ENCODE measurements around the gene CEND1.

Gene CEND1

DNA sequence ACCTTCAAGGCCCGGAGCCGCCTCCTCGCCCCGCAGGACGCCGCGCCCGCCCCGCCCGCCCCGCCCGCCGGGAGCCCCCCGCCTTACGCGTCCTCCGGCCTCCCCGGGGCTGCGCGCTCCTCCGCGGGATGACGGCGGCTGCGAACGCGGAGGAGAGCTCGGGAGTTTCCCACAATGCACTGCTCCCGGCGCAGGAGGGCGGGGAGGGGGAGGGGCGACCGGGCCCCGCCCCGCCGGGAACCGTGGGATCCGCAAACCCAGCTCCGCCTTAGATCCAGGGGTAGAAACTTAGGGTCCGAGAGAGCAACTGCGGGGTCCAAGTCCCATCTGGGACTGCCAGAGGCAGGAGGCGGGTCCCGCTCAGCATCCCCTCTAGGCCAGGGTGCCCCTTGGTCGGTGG is at the start of gene CEND1:
CEND1 (minus strand) TSS at position 148 of the 400 bp plus-strand sequence. CDS start 1,514 bp downstream, outside the sequence.
- H3K4me3 ChIP-seq (ENCODE audit: low read depth, low read length): no peak within 1 kb of the TSS

DNA sequence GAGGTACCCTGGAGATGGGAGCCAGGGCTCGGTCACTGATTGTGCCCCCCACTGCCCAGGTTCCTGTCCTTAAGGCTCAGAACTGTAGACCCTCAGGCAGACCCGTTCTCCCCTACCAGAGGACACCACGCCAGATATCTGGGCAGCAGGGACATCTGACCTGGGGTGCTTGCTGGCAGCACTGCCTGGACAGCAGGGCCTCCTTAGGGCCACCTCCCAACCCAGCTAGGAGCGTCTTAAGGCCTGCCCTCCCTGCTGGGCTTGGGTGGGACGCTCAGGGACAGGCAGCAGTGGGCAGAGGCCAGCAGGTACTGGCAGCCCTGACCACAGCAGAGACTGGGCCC is 49.4 kb upstream of the CEND1 start:
- H3K4me3 ChIP-seq (ENCODE audit: low read depth, low read length): peak overlapping the region; percentile 4

DNA sequence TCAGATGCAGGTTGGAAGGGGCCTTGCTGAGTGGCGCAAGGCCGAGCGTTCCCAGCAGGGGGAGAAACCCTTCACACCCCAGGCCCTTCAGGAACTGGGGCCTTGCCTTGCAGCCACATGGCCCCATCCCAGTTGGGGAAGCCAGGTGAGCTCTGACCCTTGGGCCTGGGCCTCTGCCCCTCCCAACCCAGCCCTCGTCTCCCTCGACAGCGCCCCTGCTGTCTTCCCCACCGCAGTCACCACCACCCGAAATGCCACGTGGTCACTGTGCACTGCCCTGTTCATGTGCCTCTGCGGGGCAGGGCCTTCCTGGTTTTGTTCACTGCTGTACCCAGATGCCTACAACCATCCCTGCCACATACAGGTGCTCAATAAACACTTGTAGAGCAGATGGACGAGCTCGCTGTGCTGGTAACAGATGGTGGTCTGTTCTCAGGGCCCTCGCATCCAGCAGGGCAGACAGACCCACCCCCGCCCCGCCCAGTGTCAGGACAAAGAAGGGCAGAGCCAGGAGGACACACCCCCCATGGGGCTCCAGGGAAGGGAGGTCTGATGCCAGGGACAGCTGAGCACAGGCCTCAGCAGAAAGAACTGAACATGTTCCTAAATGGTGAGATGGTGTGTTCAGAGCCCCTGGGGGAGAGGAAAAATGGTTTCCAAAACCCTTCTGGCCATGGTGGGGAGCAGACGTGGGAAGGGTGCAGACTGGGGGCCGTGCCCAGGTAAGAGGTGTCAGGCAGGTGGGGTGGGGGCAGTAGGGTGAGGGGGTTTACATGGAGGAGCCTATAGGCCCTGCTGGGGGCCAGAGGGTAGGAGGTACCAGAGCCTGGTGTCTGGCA is 48.8 kb upstream of the CEND1 start:
- no peak overlapping the region for H3K4me3 ChIP-seq (ENCODE audit: low read depth, low read length)

GRCh38 chr11:837990-838307 is 48.1 kb upstream of the CEND1 start:
- H3K4me3 ChIP-seq (ENCODE audit: low read depth, low read length): no peak overlapping the region

GRCh38 chr11:837189-837989 is 47.5 kb upstream of the CEND1 start:
- H3K4me3 ChIP-seq (ENCODE audit: low read depth, low read length): no peak overlapping the region

- no peak overlapping the region for H3K4me3 ChIP-seq (ENCODE audit: low read depth, low read length)
These were observed 46.8 kb upstream of the CEND1 start for GRCh38 chr11:836700-837099.

DNA sequence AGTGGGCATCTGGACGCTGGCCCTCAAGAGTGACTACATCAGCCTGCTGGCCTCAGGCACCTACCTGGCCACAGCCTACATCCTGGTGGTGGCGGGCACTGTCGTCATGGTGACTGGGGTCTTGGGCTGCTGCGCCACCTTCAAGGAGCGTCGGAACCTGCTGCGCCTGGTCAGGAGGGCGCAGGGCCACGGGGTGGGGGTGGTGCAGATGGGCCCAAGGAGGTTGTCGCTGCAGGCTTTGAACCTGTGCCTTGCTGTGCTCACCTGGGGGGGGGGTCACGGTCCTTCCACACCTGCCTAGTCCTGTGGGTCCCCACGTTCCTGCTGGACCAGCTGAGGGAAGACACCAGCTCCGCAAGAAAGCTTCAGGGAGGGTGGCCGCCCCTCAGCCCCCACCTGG is 46.4 kb upstream of the CEND1 start:
- no peak overlapping the region for H3K4me3 ChIP-seq (ENCODE audit: low read depth, low read length)

- no peak overlapping the region for H3K4me3 ChIP-seq (ENCODE audit: low read depth, low read length)
These were observed 44.8 kb upstream of the CEND1 start for GRCh38 chr11:834371-835316.

DNA sequence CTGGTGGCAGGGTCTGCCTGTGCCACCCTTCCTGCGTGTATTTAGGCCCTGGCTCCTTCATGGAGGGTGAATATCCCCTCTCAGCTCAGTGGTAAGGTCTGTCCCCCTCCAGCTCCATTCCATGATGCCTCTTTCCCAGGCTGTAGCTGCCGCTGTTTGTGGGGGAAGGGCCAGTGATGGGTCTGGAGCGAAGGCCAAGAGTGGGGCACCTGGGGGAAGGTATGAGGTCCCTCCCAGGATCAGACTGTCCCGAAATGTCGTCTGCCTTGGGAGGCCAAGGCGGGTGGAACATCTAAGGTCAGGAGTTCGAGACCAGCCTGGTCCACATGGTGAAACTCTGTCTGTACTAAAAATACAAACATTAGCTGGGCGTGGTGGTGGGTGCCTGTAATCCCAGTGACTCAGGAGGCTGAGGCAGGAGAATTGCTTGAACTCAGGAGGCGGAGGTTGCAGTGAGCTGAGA is 44.0 kb upstream of the CEND1 start:
- peak overlapping the region; percentile 57 for H3K4me3 ChIP-seq (ENCODE audit: low read depth, low read length)

GRCh38 chr11:833114-833791 is 43.4 kb upstream of the CEND1 start:
- peak overlapping the region; percentile 57 for H3K4me3 ChIP-seq (ENCODE audit: low read depth, low read length)

GRCh38 chr11:832529-833113 is 42.7 kb upstream of the CEND1 start, which contains the start of gene CD151:
Gene CD151, plus strand, starts transcription at chr11:832952. Its CDS starts 3,118 bp downstream, at chr11:836070.
- peak within 1 kb of the TSS; percentile 57 for H3K4me3 ChIP-seq (ENCODE audit: low read depth, low read length)

DNA sequence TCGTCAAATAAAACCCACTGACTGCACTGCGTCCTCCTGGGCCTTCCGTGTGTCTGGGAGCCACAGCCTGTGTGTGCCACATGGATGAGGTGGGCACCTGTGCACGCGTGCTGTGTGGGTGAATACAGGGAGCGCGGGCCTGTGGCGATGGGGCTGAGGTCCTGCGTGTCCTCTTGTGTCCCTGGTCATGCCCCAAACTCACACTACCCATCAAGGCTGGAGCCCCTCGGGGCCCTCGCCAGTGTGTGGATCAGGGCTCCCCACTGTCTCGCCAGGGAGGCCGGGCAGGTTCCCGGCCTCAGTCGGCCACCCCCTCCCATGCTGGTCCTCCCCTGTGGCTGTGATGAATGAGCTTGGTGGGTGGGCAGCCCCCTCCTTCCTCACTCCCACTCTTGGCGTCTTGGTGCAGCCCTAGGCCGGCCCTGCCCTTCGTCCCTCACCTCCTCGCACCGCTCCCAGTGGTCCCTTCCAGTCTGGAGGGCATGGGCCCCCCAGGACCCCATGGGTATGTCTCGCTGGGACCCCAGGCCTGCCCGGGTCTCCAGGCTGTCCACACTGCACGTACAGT is 42.2 kb upstream of the CEND1 start:
- peak overlapping the region; percentile 22 for H3K4me3 ChIP-seq (ENCODE audit: low read depth, low read length)

DNA sequence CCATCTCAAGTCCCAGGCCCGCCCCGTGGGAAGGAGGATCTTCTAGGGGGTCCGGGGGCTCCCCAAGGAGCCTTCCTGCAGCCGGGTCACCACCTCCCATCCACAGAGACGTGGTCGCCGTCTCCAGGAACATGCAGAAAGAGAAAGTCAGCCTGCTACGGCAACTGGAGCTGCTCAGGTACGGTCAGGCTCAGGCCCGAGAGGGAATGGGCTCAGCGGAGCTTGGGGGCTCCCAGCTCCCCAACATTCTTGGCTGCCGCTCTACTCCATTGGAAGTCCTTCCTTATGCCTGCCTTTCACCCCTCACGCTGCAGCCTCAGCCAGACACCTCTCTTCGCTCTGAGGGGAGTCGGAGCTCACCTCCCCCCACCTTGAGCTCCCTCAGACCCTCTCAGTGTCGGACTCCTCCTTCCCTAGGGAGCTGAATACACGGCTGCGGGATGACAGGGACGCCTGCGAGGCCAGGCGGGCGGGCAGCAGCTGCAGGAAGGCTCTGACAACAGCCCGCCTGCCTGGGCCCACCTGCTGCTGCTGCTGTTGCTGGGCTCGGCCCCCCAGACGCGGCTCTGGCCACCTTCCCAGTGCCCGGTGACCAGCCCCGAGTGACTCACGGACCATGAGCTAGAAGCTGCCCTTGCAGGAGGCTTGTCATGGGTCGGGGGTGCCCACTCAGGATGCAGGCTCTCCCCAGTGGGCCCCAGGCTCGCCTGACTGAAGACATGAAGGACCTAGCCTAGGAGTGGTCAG is 41.4 kb upstream of the CEND1 start:
- no peak overlapping the region for H3K4me3 ChIP-seq (ENCODE audit: low read depth, low read length)

DNA sequence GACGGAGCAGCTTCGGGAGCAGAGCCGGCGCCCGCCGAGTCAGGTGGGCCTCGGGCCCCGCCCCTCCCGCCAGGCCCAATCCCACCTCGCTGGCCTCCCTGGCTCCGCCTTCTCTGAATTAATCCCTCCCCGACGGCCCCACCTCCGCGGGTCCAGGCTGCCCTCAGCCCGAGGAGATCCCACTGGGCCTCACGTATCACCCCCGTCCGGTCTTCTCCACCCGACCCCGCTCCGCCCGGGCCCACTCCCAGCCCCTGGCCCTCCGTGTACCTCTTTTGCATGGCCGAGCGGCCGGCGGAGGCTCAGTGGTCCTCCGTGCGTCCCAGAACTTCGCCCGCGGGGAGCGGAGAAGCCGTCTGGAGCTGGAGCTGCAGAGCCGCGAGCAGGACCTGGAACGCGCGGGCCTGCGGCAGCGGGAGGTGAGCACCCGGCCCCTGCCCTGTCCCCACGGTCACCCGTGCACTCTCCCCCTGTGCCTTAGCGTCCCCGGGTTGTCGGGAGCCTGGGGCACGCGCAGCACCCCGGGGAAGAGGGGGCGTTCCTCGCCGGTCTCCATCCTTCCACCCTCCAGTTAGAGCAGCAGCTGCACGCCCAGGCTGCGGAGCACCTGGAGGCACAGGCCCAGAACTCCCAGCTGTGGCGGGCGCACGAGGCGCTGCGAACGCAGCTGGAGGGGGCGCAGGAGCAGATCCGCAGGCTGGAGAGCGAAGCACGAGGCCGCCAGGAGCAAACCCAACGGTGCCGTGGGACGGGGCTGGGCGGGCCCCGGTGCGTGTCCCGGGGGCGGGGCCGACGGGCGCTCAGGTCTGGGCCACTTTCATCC is 40.6 kb upstream of the CEND1 start:
- peak overlapping the region; percentile 27 for H3K4me3 ChIP-seq (ENCODE audit: low read depth, low read length)

- peak overlapping the region; percentile 27 for H3K4me3 ChIP-seq (ENCODE audit: low read depth, low read length)
These were observed 40.0 kb upstream of the CEND1 start for GRCh38 chr11:829847-830294.

DNA sequence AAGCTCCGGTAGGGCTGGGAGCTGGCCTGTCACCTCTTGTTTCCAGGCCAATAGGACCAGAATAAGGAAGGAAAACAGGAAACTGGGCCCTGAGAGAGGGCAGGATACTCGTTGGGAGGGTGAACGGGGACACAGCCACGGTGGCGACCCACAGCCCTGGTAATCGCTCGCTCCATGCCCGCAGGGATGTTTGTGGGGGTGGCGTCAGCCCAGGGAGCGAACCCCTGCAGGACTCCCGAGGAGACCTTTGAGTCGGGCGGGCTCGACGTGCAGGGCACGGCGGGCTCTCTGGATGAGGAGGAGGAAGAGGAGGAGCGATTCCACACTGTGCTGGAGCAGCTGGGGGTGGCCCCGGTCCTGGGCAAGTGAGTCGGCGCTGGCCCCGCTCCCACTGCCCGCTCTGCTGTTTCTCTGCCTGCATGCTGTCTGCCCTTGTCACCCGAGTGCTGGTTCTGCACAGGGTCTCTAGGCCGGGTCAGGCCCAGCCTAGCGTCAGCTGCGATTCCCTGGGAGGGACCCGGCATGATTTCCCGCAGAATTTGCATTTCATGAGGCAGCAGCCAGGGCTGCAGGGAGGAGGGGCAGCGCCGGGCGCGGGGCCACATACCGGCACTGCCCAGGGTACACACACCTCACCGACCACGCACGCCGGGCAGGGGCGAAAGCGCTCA is 39.4 kb upstream of the CEND1 start:
- H3K4me3 ChIP-seq (ENCODE audit: low read depth, low read length): peak overlapping the region; percentile 27

DNA sequence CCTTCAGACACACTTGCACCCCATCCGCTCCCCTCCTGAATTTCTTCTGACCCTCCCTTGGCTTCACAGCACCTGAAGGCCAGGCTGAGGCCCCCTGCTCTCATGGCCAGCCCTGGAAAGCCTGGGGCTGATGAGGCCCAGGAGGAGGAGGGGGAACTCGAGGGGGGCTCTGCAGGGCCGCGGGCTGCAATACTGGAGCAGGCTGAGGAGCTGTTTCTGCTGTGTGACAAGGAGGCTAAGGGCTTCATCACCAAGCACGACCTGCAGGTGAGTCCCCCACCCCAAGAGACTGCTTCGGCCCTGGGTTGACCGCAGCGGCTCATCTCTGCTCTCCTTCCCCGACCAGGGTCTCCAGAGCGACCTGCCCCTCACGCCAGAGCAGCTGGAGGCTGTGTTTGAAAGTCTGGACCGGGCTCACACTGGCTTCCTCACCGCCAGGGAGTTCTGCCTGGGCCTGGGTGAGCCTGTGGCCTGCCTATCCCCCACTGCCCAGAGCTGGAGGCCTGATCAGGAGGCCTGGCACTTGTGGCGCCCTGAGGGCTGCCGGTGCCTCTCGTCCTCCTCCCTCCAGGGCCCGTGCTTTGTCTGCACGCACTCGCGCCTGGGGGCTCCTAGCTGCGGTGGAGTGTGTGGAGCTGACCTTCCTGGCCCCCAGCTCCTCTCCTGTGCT is 38.8 kb upstream of the CEND1 start:
- no peak overlapping the region for H3K4me3 ChIP-seq (ENCODE audit: low read depth, low read length)
